Activated T-cell treated with anti-CD3 and anti-CD28 coated beads, Interleukin-2, amount 50 U/mL, for 72 hours (primary cell): Measurements from ENCODE around the gene SNRNP40. TPM values are rescaled to one million over a fixed set of nuclear protein-coding genes. Genes with fewer than 3 reads are reported as not detected.
"Not testable (repeated sequence)": the region's sequence is repeated elsewhere in the genome, so short reads cannot be mapped to it uniquely, and the experiment has no call there.

ENCODE experiments used
- ATAC-seq, 2 donors: fragments of 150-1000 bp; cut with Tn5 transposase; replicated peaks in 1 of 2; 2 replicates each; pipeline ENCODE4 v1.10.0; 2021; ENCODE audit warnings: moderate library complexity in 2 of 2, mild to moderate bottlenecking in 1 of 2
- DNase-seq, 2 donors: peaks; one replicate each; pipeline ENCODE4 v3.0.0; 2021 to 2022; ENCODE audit warnings: mixed read lengths in 1 of 2
- H3K27ac Mint-ChIP-seq: one replicate; pipeline ENCODE4 v1.8.0; 2022; ENCODE audit warnings: mild to moderate bottlenecking, moderate library complexity, mixed read lengths
- H3K27me3 Mint-ChIP-seq: one replicate; pipeline ENCODE4 v1.8.0; 2022; ENCODE audit warnings: low read depth, mixed read lengths
- H3K36me3 Mint-ChIP-seq, 2 donors: one replicate each; pipeline ENCODE4 v1.8.0; 2022; ENCODE audit warnings: mixed read lengths in 2 of 2, mild to moderate bottlenecking in 1 of 2; ENCODE audit not compliant: insufficient read depth in 2 of 2
- H3K4me1 Mint-ChIP-seq: one replicate; pipeline ENCODE4 v1.8.0; 2022; ENCODE audit warnings: low read depth, mixed read lengths
- H3K4me3 Mint-ChIP-seq, 2 donors: one replicate each; pipeline ENCODE4 v1.8.0; 2022; ENCODE audit warnings: mild to moderate bottlenecking in 2 of 2, mixed read lengths in 2 of 2, moderate library complexity in 2 of 2
- H3K9me3 Mint-ChIP-seq, 2 donors: one replicate each; pipeline ENCODE4 v1.8.0; 2022; ENCODE audit warnings: mixed read lengths in 2 of 2
- total RNA-seq, 2 donors: library from RNA; stranded (reverse); gene quantifications; one replicate each; pipeline ENCODE4 v1.2.3, GENCODE V29; 2022

SNRNP40 gene
- total RNA-seq, 2 donors from 2014 or later = 85.3 to 101 TPM

DNA sequence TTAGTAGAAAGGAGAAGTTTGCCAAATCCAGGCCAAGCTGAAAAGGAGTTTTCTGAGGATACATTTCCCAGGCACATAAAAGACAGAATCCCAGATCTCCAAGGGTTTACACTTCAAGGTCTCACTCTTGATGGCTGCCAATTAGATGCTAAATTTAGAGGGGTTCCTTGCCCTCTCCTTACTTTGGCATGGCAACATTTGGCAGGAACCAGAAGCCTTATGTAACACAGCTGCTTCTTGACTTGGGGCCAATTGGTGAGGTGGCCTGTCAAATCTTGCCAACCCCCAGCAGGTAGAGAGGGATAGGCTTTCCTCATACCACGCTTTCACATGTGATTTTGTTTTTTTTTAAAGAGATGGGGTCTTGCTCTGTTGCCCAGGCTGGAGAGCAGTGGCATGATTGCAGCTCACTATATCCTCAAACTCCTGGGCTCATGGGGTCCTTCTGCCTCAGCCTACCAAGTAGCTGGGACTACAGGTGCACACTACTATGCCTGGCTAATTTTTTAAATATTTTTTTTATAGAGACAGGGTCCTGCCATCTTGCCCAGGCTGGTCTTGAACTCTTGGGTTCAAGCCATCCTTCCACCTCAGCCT, 31.7 kb downstream of the SNRNP40 start:
- H3K36me3 Mint-ChIP-seq = peaks cover 4 to 32% of the 10 kb centered on the region in 2 donors
- ATAC-seq = no peak
- no peak for DNase-seq
- no peak overlapping the region for H3K27ac Mint-ChIP-seq
- no peak overlapping the region for H3K4me3 Mint-ChIP-seq
- H3K27me3 Mint-ChIP-seq = no peaks in the 10 kb centered on the region
- H3K9me3 Mint-ChIP-seq = no peaks in the 10 kb centered on the region
- no peaks in the 10 kb centered on the region for H3K4me1 Mint-ChIP-seq

GRCh38 chr1:31263408-31263807, 33.2 kb downstream of the SNRNP40 start:
- no peak for ATAC-seq
- H3K9me3 Mint-ChIP-seq = no peaks in the 10 kb centered on the region
- DNase-seq = no peak
- no peaks in the 10 kb centered on the region for H3K27me3 Mint-ChIP-seq
- H3K27ac Mint-ChIP-seq = no peak overlapping the region
- H3K4me1 Mint-ChIP-seq = no peaks in the 10 kb centered on the region
- H3K4me3 Mint-ChIP-seq = no peak overlapping the region
- H3K36me3 Mint-ChIP-seq = peaks cover 4 to 35% of the 10 kb centered on the region in 2 donors

GRCh38 chr1:31262393-31262792, 34.2 kb downstream of the SNRNP40 start:
- peaks cover 4 to 31% of the 10 kb centered on the region in 2 donors for H3K36me3 Mint-ChIP-seq
- not testable (repeated sequence) for H3K27ac Mint-ChIP-seq, H3K4me1 Mint-ChIP-seq, H3K27me3 Mint-ChIP-seq, H3K4me3 Mint-ChIP-seq, ATAC-seq, H3K9me3 Mint-ChIP-seq, DNase-seq

- Mint-ChIP-seq H3K27ac (no peak overlapping the region), H3K36me3 (peaks cover 2 to 27% of the 10 kb centered on the region in 2 donors), H3K4me1 (no peaks in the 10 kb centered on the region), H3K4me3 (no peak overlapping the region), H3K9me3 (no peaks in the 10 kb centered on the region), H3K27me3 (no peaks in the 10 kb centered on the region)
- ATAC-seq = no peak
- no peak for DNase-seq
Observed at GRCh38 chr1:31261916-31262315, 34.7 kb downstream of the SNRNP40 start.

DNA sequence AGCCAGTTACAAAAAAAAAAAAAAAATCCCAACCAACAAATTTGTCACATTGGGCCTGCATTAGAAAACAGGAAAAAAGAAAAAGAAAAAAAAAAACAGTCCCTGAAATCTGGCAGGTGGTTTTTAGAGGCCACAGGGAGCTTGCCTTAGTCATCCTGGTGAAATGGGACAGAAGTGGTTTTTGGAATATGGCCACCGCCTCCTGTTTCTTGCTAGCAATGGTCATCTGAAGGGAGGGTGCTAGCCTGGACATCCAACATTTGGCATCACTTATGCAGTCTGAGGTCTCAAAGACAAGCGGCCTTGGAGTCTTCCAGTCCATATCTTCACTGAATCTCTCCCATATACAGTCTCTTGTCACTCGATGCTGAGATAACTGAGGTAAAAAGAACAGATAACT, 36.8 kb downstream of the SNRNP40 start:
- no peaks in the 10 kb centered on the region for H3K9me3 Mint-ChIP-seq
- peaks cover 0 to 20% of the 10 kb centered on the region in 2 donors for H3K36me3 Mint-ChIP-seq
- H3K27ac Mint-ChIP-seq = no peak overlapping the region
- H3K4me3 Mint-ChIP-seq = no peak overlapping the region
- H3K4me1 Mint-ChIP-seq = no peaks in the 10 kb centered on the region
- H3K27me3 Mint-ChIP-seq = no peaks in the 10 kb centered on the region
- DNase-seq (no peak), ATAC-seq (no peak)

DNA sequence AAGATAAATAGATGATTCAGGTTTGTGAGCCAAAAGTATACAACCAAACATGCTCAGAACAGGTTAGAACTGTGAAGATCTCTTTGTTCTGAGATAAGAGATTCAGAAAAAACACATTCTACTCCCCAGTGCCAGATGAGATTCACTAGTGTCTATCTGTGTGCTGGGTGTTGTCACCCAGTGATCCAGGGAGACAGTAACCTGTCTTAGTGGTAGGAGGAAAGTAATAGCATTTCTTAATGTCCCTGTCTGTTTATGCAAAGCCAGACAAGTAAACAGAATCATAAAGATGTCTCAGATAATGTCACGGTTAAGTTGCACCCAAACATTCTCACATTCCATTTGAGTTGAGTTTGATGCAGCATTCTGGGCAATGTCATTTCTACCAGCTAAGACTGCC, 38.0 kb downstream of the SNRNP40 start:
- DNase-seq (no peak), ATAC-seq (no peak)
- Mint-ChIP-seq H3K27ac (no peak overlapping the region), H3K4me1 (no peaks in the 10 kb centered on the region), H3K4me3 (no peak overlapping the region), H3K27me3 (no peaks in the 10 kb centered on the region), H3K36me3 (peaks cover 0 to 18% of the 10 kb centered on the region in 2 donors), H3K9me3 (no peaks in the 10 kb centered on the region)

DNA sequence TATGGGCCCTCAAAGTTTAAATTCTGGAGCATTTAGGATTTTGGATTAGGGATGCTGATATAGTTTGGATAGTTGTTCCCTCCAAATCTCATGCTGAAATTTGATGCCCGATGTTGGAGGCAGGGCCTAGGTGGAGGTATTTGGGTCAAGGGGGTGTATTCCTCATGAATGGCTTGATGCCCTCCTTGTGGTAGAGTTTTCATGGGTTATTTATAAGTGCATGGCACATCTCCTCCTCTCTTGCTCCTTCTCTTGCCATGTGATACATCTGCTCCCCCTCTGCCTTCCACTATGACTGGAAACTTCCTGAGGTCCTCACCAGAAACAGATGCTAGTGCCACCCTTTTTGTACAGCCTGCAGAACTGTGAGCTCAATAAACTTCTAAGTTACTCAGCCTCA, 39.4 kb downstream of the SNRNP40 start:
- H3K4me3 Mint-ChIP-seq = no peak overlapping the region

GRCh38 chr1:31249854-31250253, 46.7 kb downstream of the SNRNP40 start:
- no peaks in the 10 kb centered on the region for H3K9me3 Mint-ChIP-seq
- no peak for ATAC-seq
- no peaks in the 10 kb centered on the region for H3K4me1 Mint-ChIP-seq
- H3K27ac Mint-ChIP-seq = no peak overlapping the region
- no peak overlapping the region for H3K4me3 Mint-ChIP-seq
- no peaks in the 10 kb centered on the region for H3K27me3 Mint-ChIP-seq
- DNase-seq = no peak
- no peaks in the 10 kb centered on the region for H3K36me3 Mint-ChIP-seq

More for the DNA sequence above, 39.4 kb downstream of the SNRNP40 start:
- no peaks in the 10 kb centered on the region for H3K4me1 Mint-ChIP-seq
- ATAC-seq = no peak
- no peak overlapping the region for H3K27ac Mint-ChIP-seq
- H3K36me3 Mint-ChIP-seq = peaks cover 0 to 16% of the 10 kb centered on the region in 2 donors
- DNase-seq = no peak
- no peaks in the 10 kb centered on the region for H3K9me3 Mint-ChIP-seq
- H3K27me3 Mint-ChIP-seq = no peaks in the 10 kb centered on the region

GRCh38 chr1:31248276-31248675, 48.3 kb downstream of the SNRNP40 start:
- ATAC-seq (no peak), DNase-seq (no peak)
- Mint-ChIP-seq H3K36me3 (no peaks in the 10 kb centered on the region), H3K27me3 (no peaks in the 10 kb centered on the region), H3K27ac (no peak overlapping the region), H3K9me3 (no peaks in the 10 kb centered on the region), H3K4me1 (no peaks in the 10 kb centered on the region), H3K4me3 (no peak overlapping the region)

DNA sequence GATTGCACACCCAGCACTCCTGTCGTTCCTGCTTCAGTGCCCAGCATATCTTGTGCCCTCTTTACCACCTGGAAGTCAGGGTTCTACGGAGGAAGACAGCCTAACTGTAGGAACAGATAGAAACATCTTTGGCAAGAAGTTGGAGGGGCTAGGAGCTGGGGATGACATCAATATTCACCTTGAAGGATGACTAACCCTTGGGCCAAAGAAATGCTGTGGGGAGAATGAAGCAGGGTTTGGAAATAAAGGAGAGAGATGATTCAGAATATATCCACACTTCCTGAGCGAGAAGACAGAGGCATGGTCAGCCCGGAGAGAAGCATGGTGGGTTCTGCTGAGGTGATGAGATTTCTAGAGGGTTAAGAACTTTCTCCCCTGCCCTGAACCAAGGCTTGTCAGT, 52.3 kb downstream of the SNRNP40 start:
- no peaks in the 10 kb centered on the region for H3K9me3 Mint-ChIP-seq
- H3K4me1 Mint-ChIP-seq = peaks cover 9% of the 10 kb centered on the region
- no peaks in the 10 kb centered on the region for H3K36me3 Mint-ChIP-seq
- ATAC-seq (no peak), DNase-seq (no peak)
- H3K27ac Mint-ChIP-seq = no peak overlapping the region
- H3K4me3 Mint-ChIP-seq = no peak overlapping the region
- peaks cover 13% of the 10 kb centered on the region for H3K27me3 Mint-ChIP-seq

- DNase-seq = no peak
- H3K27me3 Mint-ChIP-seq = peaks cover 18% of the 10 kb centered on the region
- H3K4me3 Mint-ChIP-seq = no peak overlapping the region
- no peak for ATAC-seq
- H3K36me3 Mint-ChIP-seq = no peaks in the 10 kb centered on the region
- H3K4me1 Mint-ChIP-seq = peaks cover 14% of the 10 kb centered on the region
- H3K27ac Mint-ChIP-seq = no peak overlapping the region
- no peaks in the 10 kb centered on the region for H3K9me3 Mint-ChIP-seq
Observed at GRCh38 chr1:31243501-31244286, 52.9 kb downstream of the SNRNP40 start.

- H3K4me3 Mint-ChIP-seq = peak overlapping the region in 1 of 2 donors; percentile 25
- ATAC-seq (no peak), DNase-seq (no peak)
- no peaks in the 10 kb centered on the region for H3K36me3 Mint-ChIP-seq
- no peaks in the 10 kb centered on the region for H3K9me3 Mint-ChIP-seq
- H3K27ac Mint-ChIP-seq = no peak overlapping the region
- H3K4me1 Mint-ChIP-seq = peaks cover 17% of the 10 kb centered on the region
- H3K27me3 Mint-ChIP-seq = peaks cover 36% of the 10 kb centered on the region
Observed at GRCh38 chr1:31241321-31241720, 55.3 kb downstream of the SNRNP40 start.

DNA sequence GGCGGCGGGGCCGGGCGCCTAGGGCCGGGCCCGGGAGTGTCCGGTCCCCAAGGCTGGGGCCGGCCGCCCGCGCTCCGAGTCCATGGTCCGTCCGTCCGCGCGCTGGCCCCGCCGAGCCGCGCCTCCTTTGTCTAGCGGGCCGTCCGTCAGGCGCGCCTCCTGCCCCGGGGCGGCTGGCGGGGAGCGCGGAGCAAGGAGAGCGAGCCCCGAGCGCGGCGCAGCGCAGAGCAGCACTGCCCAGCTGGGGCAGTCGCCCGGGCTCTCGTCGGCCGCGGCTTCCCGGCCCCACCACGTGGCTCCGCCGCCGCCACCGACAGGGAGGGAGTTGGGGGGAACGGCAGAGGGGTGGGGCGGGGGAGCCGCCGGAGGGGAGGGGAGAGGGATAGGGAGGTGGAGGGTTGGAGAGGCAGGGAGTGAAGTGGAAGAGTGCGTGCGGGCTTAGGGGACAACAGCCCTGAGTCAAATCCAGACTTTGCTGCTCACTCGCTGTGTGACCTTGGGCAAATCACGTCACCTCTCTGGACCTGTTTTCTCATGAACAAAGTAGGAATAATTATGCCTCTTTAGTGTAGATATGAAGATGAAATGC, 56.8 kb downstream of the SNRNP40 start, which contains the start of gene NKAIN1:
NKAIN1 (minus strand) TSS at position 235 of the 589 bp plus-strand sequence. CDS start 340 bp downstream, outside the sequence.
- no peak within 1 kb of the TSS for H3K27ac Mint-ChIP-seq
- no peaks in the 10 kb centered on the region for H3K36me3 Mint-ChIP-seq
- ATAC-seq = peak; percentile 19 to 35
- peaks cover 52% of the 10 kb centered on the region for H3K27me3 Mint-ChIP-seq
- peak within 1 kb of the TSS; percentile 53 to 70 for H3K4me3 Mint-ChIP-seq
- DNase-seq = peak in 1 of 2 donors; percentile 4
- H3K4me1 Mint-ChIP-seq = peaks cover 17% of the 10 kb centered on the region
- H3K9me3 Mint-ChIP-seq = no peaks in the 10 kb centered on the region
